Measurements from ENCODE around the gene TICAM1. TPM values are rescaled to one million over a fixed set of nuclear protein-coding genes. Genes with fewer than 3 reads are reported as not detected.
"Not testable (repeated sequence)": the region's sequence is repeated elsewhere in the genome, so short reads cannot be mapped to it uniquely, and the experiment has no call there.

Gene TICAM1
- 1 to 10 TPM; 5.1 to 7.1 (median 5.6) TPM for polyA plus RNA-seq (ENCODE audit: insufficient read length in 4 of 4)

- DNase-seq (ENCODE audit: low read depth in 4 of 4, low spot score in 3 of 4): no peak
Measured at GRCh38 chr19:4831304-4831978, at the start of gene TICAM1. TSS of gene TICAM1 (minus strand) at chr19:4831712. CDS start at chr19:4818377, 13,335 bp downstream.

GRCh38 chr19:4879041-4879440 lies 47.5 kb upstream of the TICAM1 start:
- DNase-seq (ENCODE audit: low read depth in 4 of 4, low spot score in 3 of 4): no peak

GRCh38 chr19:4878491-4878968 lies 47.0 kb upstream of the TICAM1 start:
- DNase-seq (ENCODE audit: low read depth in 4 of 4, low spot score in 3 of 4): no peak

- DNase-seq (ENCODE audit: low read depth in 4 of 4, low spot score in 3 of 4): no peak
Measured at GRCh38 chr19:4877753-4878490, 46.4 kb upstream of the TICAM1 start.

- no peak for DNase-seq (ENCODE audit: low read depth in 4 of 4, low spot score in 3 of 4)
Measured at GRCh38 chr19:4873930-4874329, 42.4 kb upstream of the TICAM1 start.

GRCh38 chr19:4871711-4872110 lies 40.2 kb upstream of the TICAM1 start:
- no peak for DNase-seq (ENCODE audit: low read depth in 4 of 4, low spot score in 3 of 4)

GRCh38 chr19:4870025-4870700 lies 38.7 kb upstream of the TICAM1 start:
- DNase-seq (ENCODE audit: low read depth in 4 of 4, low spot score in 3 of 4): no peak

GRCh38 chr19:4868286-4868834 lies 36.8 kb upstream of the TICAM1 start:
- DNase-seq (ENCODE audit: low read depth in 4 of 4, low spot score in 3 of 4): no peak

GRCh38 chr19:4867534-4868285 lies 36.2 kb upstream of the TICAM1 start, which contains the start of gene PLIN3:
TSS of gene PLIN3 (minus strand) at chr19:4867667. CDS start at chr19:4861394, 6,273 bp downstream.
- peak; percentile 73 to 85 (median 84) for DNase-seq (ENCODE audit: low read depth in 4 of 4, low spot score in 3 of 4)

- no peak for DNase-seq (ENCODE audit: low read depth in 4 of 4, low spot score in 3 of 4)
Measured at GRCh38 chr19:4866595-4867424, 35.3 kb upstream of the TICAM1 start.

- DNase-seq (ENCODE audit: low read depth in 4 of 4, low spot score in 3 of 4): no peak
Measured at GRCh38 chr19:4861147-4861546, 29.6 kb upstream of the TICAM1 start.

GRCh38 chr19:4859697-4860096 lies 28.2 kb upstream of the TICAM1 start:
- DNase-seq (ENCODE audit: low read depth in 4 of 4, low spot score in 3 of 4): no peak

GRCh38 chr19:4856468-4856867 lies 25.0 kb upstream of the TICAM1 start:
- DNase-seq (ENCODE audit: low read depth in 4 of 4, low spot score in 3 of 4): not testable (repeated sequence)

GRCh38 chr19:4853506-4853905 lies 22.0 kb upstream of the TICAM1 start:
- not testable (repeated sequence) for DNase-seq (ENCODE audit: low read depth in 4 of 4, low spot score in 3 of 4)

- DNase-seq (ENCODE audit: low read depth in 4 of 4, low spot score in 3 of 4): no peak
Measured at GRCh38 chr19:4852484-4852883, 21.0 kb upstream of the TICAM1 start.

- DNase-seq (ENCODE audit: low read depth in 4 of 4, low spot score in 3 of 4): peak in 2 of 4 donors; percentile 63 to 76
Measured at GRCh38 chr19:4851551-4852290, 20.2 kb upstream of the TICAM1 start.

GRCh38 chr19:4849019-4849418 lies 17.5 kb upstream of the TICAM1 start:
- DNase-seq (ENCODE audit: low read depth in 4 of 4, low spot score in 3 of 4): no peak

GRCh38 chr19:4847190-4847973 lies 15.9 kb upstream of the TICAM1 start:
- DNase-seq (ENCODE audit: low read depth in 4 of 4, low spot score in 3 of 4): no peak

All from left renal pelvis (tissue), 4 donors.